Panc1 (cell line): ENCODE measurements around the gene ZNF593. TPM values are rescaled to one million over a fixed set of nuclear protein-coding genes. Genes with fewer than 3 reads are reported as not detected.
A peak's percentile ranks its signal among the peaks of the same experiment; 100 is the strongest.

Experiments used
- ATAC-seq: fragments of 200-7000 bp; cut with Tn5 transposase; 2 replicates; pipeline ENCODE4 v1.9.1; 2020; ENCODE audit warnings: mild to moderate bottlenecking, moderate library complexity
- BruUV-seq: library from RNA; stranded (reverse); fragments of 400-500 nt; replicated peaks from 2 replicates; lab custom pipeline; 2021; lab: Mats Ljungman, UMichigan
- CTCF ChIA-PET: fragments of 300-600 bp; sonication (Branson Sonifier 250); formaldehyde crosslinking; loops from one replicate; lab custom pipeline; 2022; ENCODE audit warnings: antibody characterized with exemption; lab: Charles Lee
- POLR2A ChIA-PET: fragments of 300-600 bp; sonication (Branson Sonifier 250); formaldehyde crosslinking; loops from one replicate; lab custom pipeline; 2022; ENCODE audit warnings: antibody characterized with exemption; lab: Charles Lee
- DNase-seq: peaks from one replicate; pipeline ENCODE4 v3.0.0-alpha.2; 2010; ENCODE audit warnings: low read depth, low spot score
- H3K27ac ChIP-seq: 2 replicates; pipeline ENCODE4 v1.5.1; 2011; ENCODE audit warnings: mild to moderate bottlenecking, low read length, inconsistent platforms
- H3K27me3 ChIP-seq: fragments of 200-500 bp; sonication (Bioruptor generic); 2 replicates; pipeline ENCODE4 v1.6.0; 2014; ENCODE audit warnings: low read length, inconsistent platforms; ENCODE audit not compliant: control insufficient read depth, insufficient read depth
- H3K36me3 ChIP-seq: fragments of 200-500 bp; sonication (Bioruptor generic); 2 replicates; pipeline ENCODE4 v1.5.1; 2014; ENCODE audit warnings: inconsistent platforms, mild to moderate bottlenecking, low read length, moderate library complexity; ENCODE audit not compliant: control insufficient read depth, insufficient read depth
- H3K4me1 ChIP-seq: 2 replicates; pipeline ENCODE4 v1.5.1; 2011; ENCODE audit warnings: inconsistent platforms, mild to moderate bottlenecking, low read length, moderate library complexity; ENCODE audit not compliant: control insufficient read depth, insufficient read depth
- H3K4me3 ChIP-seq, 2 experiments: 2 replicates each; pipeline ENCODE4 v1.5.1; 2011 to 2012; ENCODE audit warnings: low read depth in 2 of 2, low read length in 2 of 2, mild to moderate bottlenecking in 2 of 2, inconsistent platforms in 1 of 2, moderate library complexity in 1 of 2
- H3K9me3 ChIP-seq: fragments of 200-500 bp; sonication (Bioruptor generic); 2 replicates; pipeline ENCODE4 v1.5.1; 2014; ENCODE audit warnings: low read depth, mild to moderate bottlenecking, inconsistent platforms, low read length, moderate library complexity; ENCODE audit not compliant: control insufficient read depth, insufficient read depth
- POLR2AphosphoS5 ChIP-seq: IDR thresholded peaks from 2 replicates; pipeline ENCODE4 v1.6.1; 2012; ENCODE audit warnings: mild to moderate bottlenecking, low read depth, low read length, moderate library complexity
- REST ChIP-seq, 2 experiments: IDR thresholded peaks; 2 replicates each; pipeline ENCODE4 v1.6.1; 2011 to 2012; ENCODE audit warnings: low read depth in 2 of 2, control low read depth in 1 of 2, low read length in 1 of 2, mild to moderate bottlenecking in 1 of 2, moderate library complexity in 1 of 2; ENCODE audit not compliant: insufficient read depth in 1 of 2
- SIN3A ChIP-seq: IDR thresholded peaks from 2 replicates; pipeline ENCODE4 v1.6.1; 2012; ENCODE audit warnings: low read depth, mild to moderate bottlenecking, low read length, moderate library complexity, borderline replicate concordance; ENCODE audit not compliant: insufficient read depth
- TCF7L2 ChIP-seq: IDR thresholded peaks from 2 replicates; pipeline ENCODE4 v1.6.1; 2011; ENCODE audit warnings: mild to moderate bottlenecking, low read depth, low read length, inconsistent platforms
- in situ Hi-C: cut with HindIII; loops from 2 replicates; pipeline ENCODE4 v1.10.0; 2016; ENCODE audit warnings: low sequenced_read_pairs, low pct_unique_long_range_greater_than_20kb
- intact Hi-C: fragments of 100-400 bp; cut with micrococcal nuclease; formaldehyde crosslinking; loops from one replicate; pipeline ENCODE4 v1.10.0; 2022; ENCODE audit not compliant: unreplicated experiment
- total RNA-seq: library from RNA; stranded (reverse); gene quantifications from one replicate; pipeline ENCODE4 v1.2.1, GENCODE V29; 2021; ENCODE audit not compliant: unreplicated experiment
- TF ChIP-seq, protein P1 (sequence below): fragments of 450-650 bp; IDR thresholded peaks from 2 replicates; pipeline ENCODE4 v1.5.1; 2017; ENCODE audit warnings: mild to moderate bottlenecking

Gene ZNF593
- total RNA-seq, 1 experiment from 2014 or later, result 108 TPM

- Histone ChIP-seq H3K4me1 (peaks cover 6% of the 10 kb centered on the region; the same call in 1 of the 2 replicates), H3K27me3 (no peaks in the 10 kb centered on the region), H3K4me3 (no peak overlapping the region), H3K9me3 (no peaks in the 10 kb centered on the region), H3K36me3 (no peaks in the 10 kb centered on the region), H3K27ac (no peak overlapping the region)
- DNase-seq, result no peak
- ChIA-PET CTCF (no interaction called here), POLR2A (interaction anchor here (0.8 kb wide), 1 partner anchor 58 kb away, joined by 6 read pairs; no protein-coding TSS in a partner anchor)
- in situ Hi-C loops, result no loop called here
- no peak for ATAC-seq
- BruUV-seq, result no TSS peak
- intact Hi-C loops, result no loop called here
- TF ChIP-seq REST (IDR thresholded peaks at IDR 0.05; ENCODE audit: insufficient read depth in 1 of 2, low read depth in 2 of 2, low read length in 1 of 2) (no peak), SIN3A (no peak), TCF7L2 (no peak), POLR2AphosphoS5 (no peak)
- TF ChIP-seq, protein P1, sequence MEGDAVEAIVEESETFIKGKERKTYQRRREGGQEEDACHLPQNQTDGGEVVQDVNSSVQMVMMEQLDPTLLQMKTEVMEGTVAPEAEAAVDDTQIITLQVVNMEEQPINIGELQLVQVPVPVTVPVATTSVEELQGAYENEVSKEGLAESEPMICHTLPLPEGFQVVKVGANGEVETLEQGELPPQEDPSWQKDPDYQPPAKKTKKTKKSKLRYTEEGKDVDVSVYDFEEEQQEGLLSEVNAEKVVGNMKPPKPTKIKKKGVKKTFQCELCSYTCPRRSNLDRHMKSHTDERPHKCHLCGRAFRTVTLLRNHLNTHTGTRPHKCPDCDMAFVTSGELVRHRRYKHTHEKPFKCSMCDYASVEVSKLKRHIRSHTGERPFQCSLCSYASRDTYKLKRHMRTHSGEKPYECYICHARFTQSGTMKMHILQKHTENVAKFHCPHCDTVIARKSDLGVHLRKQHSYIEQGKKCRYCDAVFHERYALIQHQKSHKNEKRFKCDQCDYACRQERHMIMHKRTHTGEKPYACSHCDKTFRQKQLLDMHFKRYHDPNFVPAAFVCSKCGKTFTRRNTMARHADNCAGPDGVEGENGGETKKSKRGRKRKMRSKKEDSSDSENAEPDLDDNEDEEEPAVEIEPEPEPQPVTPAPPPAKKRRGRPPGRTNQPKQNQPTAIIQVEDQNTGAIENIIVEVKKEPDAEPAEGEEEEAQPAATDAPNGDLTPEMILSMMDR, result no peak
Measured at GRCh38 chr1:26159743-26160039, 10.0 kb upstream of the ZNF593 start.

- Histone ChIP-seq H3K4me1 (peaks cover 6% of the 10 kb centered on the region; the same call in 1 of the 2 replicates), H3K4me3 (peak overlapping the region in 1 of 2 experiments; percentile 53; a peak in 2 of 4 replicates), H3K36me3 (no peaks in the 10 kb centered on the region), H3K27ac (peak overlapping the region; percentile 73), H3K9me3 (no peaks in the 10 kb centered on the region), H3K27me3 (no peaks in the 10 kb centered on the region)
- CTCF ChIA-PET, result no interaction called here
- in situ Hi-C loops, result no loop called here
- POLR2A ChIA-PET, result no interaction called here
- TF ChIP-seq REST (IDR thresholded peaks at IDR 0.05; ENCODE audit: insufficient read depth in 1 of 2, low read depth in 2 of 2, low read length in 1 of 2) (no peak), TCF7L2 (no peak)
- intact Hi-C loops, result no loop called here
- no peak for ATAC-seq
- no peak for DNase-seq
- no TSS peak for BruUV-seq
Measured at GRCh38 chr1:26160527-26161414, 8.9 kb upstream of the ZNF593 start.
